GM18868 (cell line): ENCODE data around the gene MKLN1.
A peak's percentile ranks its signal among the peaks of the same experiment; 100 is the strongest.

Experiments used
- ATAC-seq: cut with Tn5 transposase; IDR thresholded peaks from one replicate; pipeline ENCODE4 v1.9.1; 2021; ENCODE audit warnings: mild to moderate bottlenecking, moderate library complexity; ENCODE audit not compliant: unreplicated experiment

MKLN1 gene

DNA sequence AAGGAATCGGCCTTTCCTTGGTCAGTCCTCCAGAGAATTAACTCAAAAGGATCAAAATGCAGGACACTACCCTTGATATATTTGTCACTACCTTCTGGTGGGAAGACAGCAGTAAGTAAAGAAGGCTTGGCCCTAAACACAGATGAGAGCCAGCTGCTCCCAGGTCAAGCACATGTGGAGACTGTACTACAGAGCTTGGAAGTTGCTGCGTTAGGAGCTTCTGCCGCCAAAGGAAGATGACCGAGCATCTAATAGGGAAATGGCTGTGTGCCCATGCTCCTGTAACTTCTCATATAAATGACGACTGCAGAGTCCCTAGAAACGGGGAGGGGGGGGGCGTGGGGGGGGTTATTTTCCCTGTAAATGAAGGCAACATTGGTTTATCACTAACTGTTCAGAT lies 169.8 kb downstream of the MKLN1 start:
- ATAC-seq = no peak

GRCh38 chr7:131498237-131498885 lies 170.7 kb downstream of the MKLN1 start:
- no peak for ATAC-seq

GRCh38 chr7:131499801-131500200 lies 172.1 kb downstream of the MKLN1 start:
- no peak for ATAC-seq

- ATAC-seq = no peak
Observed at GRCh38 chr7:131500357-131500756, 172.7 kb downstream of the MKLN1 start.

- peak; percentile 93 for ATAC-seq
Observed at GRCh38 chr7:131501422-131501821, 173.7 kb downstream of the MKLN1 start.

GRCh38 chr7:131501930-131502685 lies 174.4 kb downstream of the MKLN1 start:
- no peak for ATAC-seq

GRCh38 chr7:131502810-131503508 lies 175.3 kb downstream of the MKLN1 start:
- ATAC-seq = no peak

GRCh38 chr7:131503639-131504038 lies 176.0 kb downstream of the MKLN1 start:
- ATAC-seq = no peak

DNA sequence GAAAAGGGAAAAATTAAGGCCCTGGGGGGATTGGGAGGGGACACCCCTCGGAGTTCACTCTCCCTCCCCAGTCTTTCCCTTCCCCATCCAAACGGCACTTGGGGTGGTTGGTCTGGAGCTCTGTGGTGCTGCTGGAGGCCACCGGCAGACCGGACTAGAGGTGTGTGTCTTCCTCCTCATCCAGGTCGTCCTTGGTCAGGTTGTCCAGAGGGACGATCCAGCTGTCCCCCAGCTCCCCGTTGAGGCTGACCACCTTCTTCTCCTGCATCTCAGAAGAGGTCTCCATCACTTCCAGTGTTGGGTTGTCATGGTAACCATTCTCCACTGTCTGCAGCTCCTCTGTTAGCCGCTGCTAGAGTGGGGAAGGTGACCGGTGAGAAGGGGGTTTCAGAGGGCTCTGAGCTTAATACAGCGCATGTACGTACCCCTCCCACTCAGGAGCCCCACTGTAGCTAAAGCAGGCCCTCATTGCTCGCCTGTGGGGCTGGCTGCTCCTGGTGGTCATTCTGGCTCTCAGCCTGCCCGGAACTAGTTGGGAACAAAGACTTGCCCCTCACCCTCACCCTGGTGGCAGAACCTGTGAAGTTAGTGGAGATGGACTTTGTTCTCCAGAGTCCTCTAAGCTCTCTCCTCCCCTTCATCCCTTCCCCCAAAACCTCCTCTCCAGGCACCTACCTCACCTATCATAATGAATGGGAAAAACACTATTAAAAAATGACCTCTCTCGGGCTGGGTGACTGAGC lies 176.7 kb downstream of the MKLN1 start:
- ATAC-seq = no peak

GRCh38 chr7:131505037-131505620 lies 177.5 kb downstream of the MKLN1 start:
- ATAC-seq = peak; percentile 33

GRCh38 chr7:131505636-131506557 lies 178.2 kb downstream of the MKLN1 start:
- no peak for ATAC-seq

DNA sequence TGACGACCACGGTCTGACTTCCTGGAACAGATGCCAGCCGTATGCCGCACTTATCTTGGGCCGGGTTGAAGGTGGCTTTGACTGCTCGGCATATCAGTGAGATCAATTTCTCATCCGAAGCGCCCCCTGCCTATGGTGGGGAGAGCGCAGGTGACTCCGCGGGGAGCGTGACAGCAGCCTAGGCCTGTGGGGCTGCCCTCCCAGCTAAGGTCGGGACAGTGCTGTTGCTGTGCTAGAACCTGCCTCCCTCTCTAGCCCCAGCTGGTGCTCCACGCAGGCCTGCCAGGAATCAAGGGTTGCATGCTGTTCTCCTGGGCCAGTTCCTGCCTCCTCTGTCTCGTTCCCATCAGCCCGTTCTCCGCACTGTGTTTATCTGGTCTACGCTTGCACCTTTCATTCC lies 178.9 kb downstream of the MKLN1 start:
- no peak for ATAC-seq

- ATAC-seq = peak; percentile 82
Observed at GRCh38 chr7:131507592-131508331, 180.1 kb downstream of the MKLN1 start.

DNA sequence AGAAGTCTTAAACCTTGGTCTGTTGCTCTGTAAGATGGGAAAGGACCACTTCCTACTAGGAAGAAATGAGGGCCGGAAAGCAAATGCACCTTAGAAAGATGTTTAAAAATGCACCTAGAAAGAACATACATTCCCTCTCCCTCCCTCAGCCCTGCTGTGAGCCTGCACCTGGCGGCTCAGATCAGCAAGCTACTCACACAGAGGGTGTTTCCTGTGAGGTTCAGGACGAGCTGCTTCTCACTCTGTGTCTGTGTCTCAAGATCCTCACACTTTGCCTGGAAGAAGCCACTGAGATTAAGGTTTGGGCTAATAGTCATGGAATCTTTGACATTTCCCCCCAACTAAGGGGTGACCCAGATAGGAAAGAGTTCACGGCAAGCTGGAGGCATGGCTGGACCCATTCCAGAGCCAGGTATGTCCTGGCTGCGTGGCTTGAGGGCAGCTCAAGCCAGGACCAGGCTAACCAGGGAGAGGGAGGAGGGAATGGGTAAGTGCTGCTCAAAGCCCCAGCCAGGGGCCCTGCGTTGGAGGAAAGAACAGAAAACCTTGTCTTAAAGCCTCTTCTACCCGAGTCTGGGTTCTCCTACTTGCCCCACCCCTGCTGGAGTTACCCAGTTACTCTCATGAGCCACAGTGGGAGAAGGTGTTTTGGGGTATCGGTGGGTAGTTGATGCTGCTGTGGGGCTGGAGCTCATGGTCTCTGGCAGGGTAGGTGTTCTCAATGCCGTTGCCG lies 181.2 kb downstream of the MKLN1 start:
- no peak for ATAC-seq

DNA sequence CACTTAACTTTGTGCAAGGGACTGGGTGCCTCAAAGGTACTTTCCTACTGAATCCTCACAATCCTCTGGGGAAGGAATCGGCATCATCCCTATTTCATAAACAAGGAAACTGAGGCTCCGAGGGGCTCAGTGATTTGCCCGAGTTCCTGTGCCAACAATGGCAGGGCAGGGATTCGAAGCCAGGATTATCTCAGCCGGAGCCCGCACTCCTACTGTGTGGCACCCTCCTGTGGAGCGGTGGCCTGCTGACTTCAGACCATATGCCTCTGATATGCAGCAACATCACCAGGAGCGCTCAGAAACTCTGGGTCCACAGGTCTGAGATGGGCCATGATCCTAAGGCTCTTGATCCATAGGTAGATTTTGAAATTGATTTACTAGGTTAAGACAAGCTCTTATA lies 182.1 kb downstream of the MKLN1 start:
- no peak for ATAC-seq

DNA sequence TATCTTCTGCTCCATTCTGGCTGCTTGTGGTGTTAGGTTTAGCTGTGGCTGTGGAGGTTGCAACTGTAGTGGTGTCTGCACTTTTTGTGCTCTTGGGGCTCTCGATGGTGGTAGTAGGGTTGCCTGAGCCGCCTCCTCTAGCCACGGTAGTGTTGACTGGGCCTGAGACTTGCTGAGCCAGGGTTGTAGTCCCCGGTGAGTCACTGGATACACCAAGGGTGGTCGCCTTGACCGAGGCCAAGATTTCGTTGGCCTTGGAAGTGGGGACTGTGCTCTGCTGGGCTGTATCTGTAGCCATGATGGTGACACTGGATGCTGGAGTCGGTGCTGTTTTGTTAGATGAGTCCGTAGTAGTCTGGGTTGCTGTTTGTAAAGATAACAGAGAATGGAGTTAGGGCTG lies 183.4 kb downstream of the MKLN1 start:
- no peak for ATAC-seq

DNA sequence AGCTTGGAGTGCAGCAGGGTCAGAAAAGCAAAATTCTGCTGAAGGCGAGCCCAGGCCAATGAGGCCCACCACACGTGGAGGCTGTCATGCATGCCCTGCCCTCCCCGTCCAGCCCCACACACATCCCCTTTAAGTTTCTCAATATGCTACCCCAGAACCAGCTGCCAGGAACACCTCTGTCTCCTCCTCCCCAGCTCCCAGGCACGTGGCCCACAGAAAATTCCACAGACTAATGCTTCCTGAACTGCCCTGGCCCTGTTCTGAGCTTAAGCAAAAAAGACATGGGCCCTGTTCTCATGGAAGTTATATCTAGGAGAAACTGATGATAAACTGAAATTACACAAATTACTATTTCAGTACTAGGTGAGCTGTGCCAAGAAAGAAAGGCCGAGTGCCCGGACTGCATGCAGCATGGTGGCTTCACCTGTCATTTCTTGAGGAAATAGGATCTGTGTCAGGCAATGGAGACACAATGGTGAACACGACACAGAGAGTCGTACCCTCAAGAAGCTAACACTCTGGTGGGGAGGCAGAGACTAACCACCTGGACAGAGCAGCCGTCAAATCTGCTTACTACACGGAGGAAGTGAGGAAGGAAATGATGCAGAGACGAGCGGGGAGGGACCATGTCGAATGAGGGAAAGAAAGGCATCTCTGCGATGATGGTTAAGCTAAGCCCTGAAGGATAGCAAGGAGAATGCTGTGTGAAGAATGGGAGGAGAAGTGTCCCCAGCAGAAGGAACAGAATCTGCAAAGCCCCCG lies 184.3 kb downstream of the MKLN1 start:
- ATAC-seq = no peak
